ENCODE data around the gene TM9SF3. TPM values are rescaled to one million over a fixed set of nuclear protein-coding genes. Genes with fewer than 3 reads are reported as not detected.

TM9SF3 gene
- total RNA-seq, 1 experiment from 2014 or later: 79.3 TPM

GRCh38 chr10:96491303-96491702, 95.5 kb downstream of the TM9SF3 start:
- Histone ChIP-seq H2AFZ (ENCODE audit: low read depth, low read length, poor library complexity, severe bottlenecking) (no peak overlapping the region), H3K9me2 (ENCODE audit: insufficient read depth) (no peaks in the 10 kb centered on the region), H3K4me2 (ENCODE audit: low read length) (no peak overlapping the region), H3K4me3 (replicated peaks in 1 of 2; ENCODE audit: low read depth in 1 of 2, low read length in 2 of 2) (no peak overlapping the region), H3K27me3 (ENCODE audit: insufficient read depth, low read length) (no peaks in the 10 kb centered on the region), H3K36me3 (ENCODE audit: control insufficient read depth in 1 of 2, insufficient read depth in 2 of 2, low read length in 2 of 2) (no peaks in the 10 kb centered on the region), H3K9ac (ENCODE audit: low read length) (no peak overlapping the region), H3K79me2 (ENCODE audit: insufficient read depth, low read length) (no peaks in the 10 kb centered on the region), H3K27ac (ENCODE audit: low read depth, low read length) (no peak overlapping the region), H3K4me1 (ENCODE audit: control insufficient read depth in 1 of 2, insufficient read depth in 2 of 2, low read length in 2 of 2) (peaks cover 0 to 10% of the 10 kb centered on the region in 2 experiments; a peak in 2 of 4 replicates), H3K9me3 (ENCODE audit: control insufficient read depth in 1 of 2, insufficient read depth in 1 of 2, low read depth in 1 of 2, low read length in 2 of 2) (no peaks in the 10 kb centered on the region), H4K20me1 (ENCODE audit: insufficient read depth) (no peaks in the 10 kb centered on the region)
- intact Hi-C loops (cut with micrococcal nuclease): loop anchor here (1.0 kb wide), 1 partner anchor 65 kb away; no protein-coding TSS in a partner anchor
- DNase-seq (ENCODE audit: low read depth, low spot score) (no peak), ATAC-seq (no peak)
- RAD21 ChIA-PET (ENCODE audit: low non-redundant PET in 1 of 2, low total read pairs in 2 of 2, uncharacterized antibody in 2 of 2, unreplicated experiment in 2 of 2): no interaction called here
- no TSS peak for BruUV-seq (replicated peaks)
- TF ChIP-seq RAD21 (IDR thresholded peaks at IDR 0.05; ENCODE audit: low read depth) (peak; percentile 78), SIN3A (IDR thresholded peaks at IDR 0.05; ENCODE audit: low read depth) (no peak), MAX (IDR thresholded peaks at IDR 0.05) (no peak), EZH2phosphoT487 (IDR thresholded peaks at IDR 0.05; ENCODE audit: borderline replicate concordance) (no peak), JUND (IDR thresholded peaks at IDR 0.05) (no peak), CTCF (IDR thresholded peaks at IDR 0.05 in 2 of 3, conservative IDR thresholded peaks at IDR 0.05 in 1 of 3; ENCODE audit: borderline replicate concordance in 1 of 3, insufficient read depth in 1 of 3, low read depth in 2 of 3, low read length in 2 of 3) (peak; percentile 45 to 75 (median 52)), ZBTB33 (IDR thresholded peaks at IDR 0.05; ENCODE audit: extremely low read depth, insufficient replicate concordance, low read length) (no peak), EGR1 (IDR thresholded peaks at IDR 0.05; ENCODE audit: low read depth) (no peak), CBX3 (IDR thresholded peaks at IDR 0.05; ENCODE audit: low read depth) (no peak)
- CTCF ChIA-PET: interaction anchor here (0.6 to 3.2 kb wide), 9 partner anchors 11 to 546 kb away, joined by 3 to 22 read pairs (median 5); partner anchors contain the start of gene TLL2
- POLR2A ChIA-PET: interaction anchor here (1.1 kb wide), 1 partner anchor 10 kb away, joined by 3 read pairs; no protein-coding TSS in a partner anchor

Measured in HCT116 (cell line).